Colonic mucosa (tissue), 4 donors: ENCODE results near the gene SLAMF1. TPM values are rescaled to one million over a fixed set of nuclear protein-coding genes. Genes with fewer than 3 reads are reported as not detected.
A peak's percentile ranks its signal among the peaks of the same experiment; 100 is the strongest.
"Not testable (repeated sequence)": the region's sequence is repeated elsewhere in the genome, so short reads cannot be mapped to it uniquely, and the experiment has no call there.

Experiments
- DNase-seq: peaks from one replicate; pipeline ENCODE4 v3.0.0-alpha.2; 2020
- H3K27ac ChIP-seq: fragments of 200-600 bp; one replicate; pipeline ENCODE4 v1.8.0; 2021
- H3K27me3 ChIP-seq: fragments of 200-600 bp; one replicate; pipeline ENCODE4 v1.8.0; 2021
- H3K36me3 ChIP-seq: fragments of 200-600 bp; one replicate; pipeline ENCODE4 v1.8.0; 2021
- H3K4me1 ChIP-seq: fragments of 200-600 bp; one replicate; pipeline ENCODE4 v1.8.0; 2021; ENCODE audit warnings: mild to moderate bottlenecking
- H3K4me3 ChIP-seq: fragments of 200-600 bp; one replicate; pipeline ENCODE4 v1.8.0; 2021
- H3K9ac ChIP-seq, 2 donors: one replicate each; pipeline ENCODE4 v1.7.0; 2013; ENCODE audit warnings: control low read depth in 2 of 2, low read depth in 2 of 2, low read length in 2 of 2
- H3K9me3 ChIP-seq: fragments of 200-600 bp; one replicate; pipeline ENCODE4 v1.8.0; 2021
- intact Hi-C: fragments of 100-400 bp; cut with DNase I; formaldehyde crosslinking; loops from one replicate; pipeline ENCODE4 v1.14.1; 2022
- total RNA-seq, 2 donors: library from RNA; stranded (reverse); fragmentation: NEBNext Ultra II Directional in 1 of 2; extraction: Animal tissue kit (Norgen Biotek cat#: 25700) in 1 of 2; gene quantifications; one replicate each; pipeline ENCODE4 v1.2.1, GENCODE V29; 2021
- TF ChIP-seq, protein P1 (sequence below): fragments of 200-600 bp; IDR thresholded peaks from one replicate; pipeline ENCODE4 v1.8.0; 2022; ENCODE audit warnings: antibody characterized with exemption, mild to moderate bottlenecking
- donor health status: healthy.
- donor health status: DM: no; HTN: no; CAD: no.
- donor health status: DM: no; HTN: no; CAD: no.

SLAMF1 gene, protein sequence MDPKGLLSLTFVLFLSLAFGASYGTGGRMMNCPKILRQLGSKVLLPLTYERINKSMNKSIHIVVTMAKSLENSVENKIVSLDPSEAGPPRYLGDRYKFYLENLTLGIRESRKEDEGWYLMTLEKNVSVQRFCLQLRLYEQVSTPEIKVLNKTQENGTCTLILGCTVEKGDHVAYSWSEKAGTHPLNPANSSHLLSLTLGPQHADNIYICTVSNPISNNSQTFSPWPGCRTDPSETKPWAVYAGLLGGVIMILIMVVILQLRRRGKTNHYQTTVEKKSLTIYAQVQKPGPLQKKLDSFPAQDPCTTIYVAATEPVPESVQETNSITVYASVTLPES
- total RNA-seq: 1 to 10 TPM in 1 of 2 donors, under 1 TPM in 1; 0.69 to 1.2 TPM

DNA sequence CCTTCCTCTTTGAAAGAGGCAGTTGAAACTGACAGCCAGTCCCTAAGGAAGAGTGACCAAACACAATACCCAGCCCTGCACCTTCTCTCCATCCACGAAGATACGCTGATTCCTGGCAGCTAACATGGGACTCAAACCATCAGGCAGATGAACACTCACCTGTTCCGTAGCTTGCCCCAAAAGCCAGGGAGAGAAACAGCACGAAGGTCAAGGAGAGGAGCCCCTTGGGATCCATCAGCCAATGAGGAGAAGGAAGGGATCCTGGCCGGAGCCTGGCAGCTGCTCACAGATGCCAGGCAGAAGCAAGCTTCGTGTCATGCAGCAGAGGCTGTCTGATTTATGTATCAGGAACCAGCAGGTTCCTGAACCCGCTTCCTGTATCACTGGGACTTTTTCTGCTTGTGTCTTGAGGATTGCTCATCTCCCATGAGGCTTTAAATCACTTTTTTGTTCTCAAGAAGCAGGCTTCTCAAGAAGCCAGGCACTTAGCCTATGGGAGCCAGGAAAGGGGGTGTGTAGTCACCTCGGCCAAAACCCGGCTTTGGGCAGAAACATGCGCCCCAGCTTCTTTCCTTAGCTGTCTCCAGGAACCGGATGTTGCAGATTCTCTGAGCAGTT lies at the start of gene SLAMF1:
TSS of gene SLAMF1 (minus strand) at position 334 of the 618 bp plus-strand sequence. CDS start at position 235, 99 bp downstream.
- intact Hi-C loops: no loop called here
- peak within 1 kb of the TSS; percentile 38 for H3K27ac ChIP-seq

DNA sequence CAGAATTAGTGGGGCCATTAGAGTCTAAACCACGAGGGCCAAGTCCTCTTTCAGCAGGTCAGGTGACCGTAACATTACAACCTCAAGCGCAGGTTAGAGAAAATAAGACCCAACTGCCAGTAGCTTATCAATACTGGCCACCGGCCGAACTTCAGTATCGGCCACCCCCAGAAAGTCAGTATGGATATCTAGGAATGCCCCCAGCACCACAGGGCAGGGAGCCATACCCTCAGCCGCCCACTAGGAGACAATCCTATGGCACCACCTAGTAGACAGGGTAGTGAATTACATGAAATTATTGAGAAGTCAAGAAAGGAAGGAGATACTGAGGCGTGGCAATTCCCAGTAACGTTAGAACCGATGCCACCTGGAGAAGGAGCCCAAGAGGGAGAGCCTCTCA lies 45.5 kb upstream of the SLAMF1 start:
- H3K36me3 ChIP-seq, H3K27ac ChIP-seq, DNase-seq, H3K27me3 ChIP-seq, H3K4me3 ChIP-seq, H3K9me3 ChIP-seq, intact Hi-C loops, H3K4me1 ChIP-seq, H3K9ac ChIP-seq: not testable (repeated sequence)

More for the DNA sequence above, at the start of gene SLAMF1:
- Histone ChIP-seq H3K9me3 (no peaks in the 10 kb centered on the region), H3K9ac (peak within 1 kb of the TSS; percentile 19 to 51), H3K27me3 (no peaks in the 10 kb centered on the region), H3K4me3 (peak within 1 kb of the TSS; percentile 18), H3K4me1 (no peaks in the 10 kb centered on the region), H3K36me3 (no peaks in the 10 kb centered on the region)
- no peak for DNase-seq
- TF ChIP-seq, protein P1, sequence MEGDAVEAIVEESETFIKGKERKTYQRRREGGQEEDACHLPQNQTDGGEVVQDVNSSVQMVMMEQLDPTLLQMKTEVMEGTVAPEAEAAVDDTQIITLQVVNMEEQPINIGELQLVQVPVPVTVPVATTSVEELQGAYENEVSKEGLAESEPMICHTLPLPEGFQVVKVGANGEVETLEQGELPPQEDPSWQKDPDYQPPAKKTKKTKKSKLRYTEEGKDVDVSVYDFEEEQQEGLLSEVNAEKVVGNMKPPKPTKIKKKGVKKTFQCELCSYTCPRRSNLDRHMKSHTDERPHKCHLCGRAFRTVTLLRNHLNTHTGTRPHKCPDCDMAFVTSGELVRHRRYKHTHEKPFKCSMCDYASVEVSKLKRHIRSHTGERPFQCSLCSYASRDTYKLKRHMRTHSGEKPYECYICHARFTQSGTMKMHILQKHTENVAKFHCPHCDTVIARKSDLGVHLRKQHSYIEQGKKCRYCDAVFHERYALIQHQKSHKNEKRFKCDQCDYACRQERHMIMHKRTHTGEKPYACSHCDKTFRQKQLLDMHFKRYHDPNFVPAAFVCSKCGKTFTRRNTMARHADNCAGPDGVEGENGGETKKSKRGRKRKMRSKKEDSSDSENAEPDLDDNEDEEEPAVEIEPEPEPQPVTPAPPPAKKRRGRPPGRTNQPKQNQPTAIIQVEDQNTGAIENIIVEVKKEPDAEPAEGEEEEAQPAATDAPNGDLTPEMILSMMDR: no peak

DNA sequence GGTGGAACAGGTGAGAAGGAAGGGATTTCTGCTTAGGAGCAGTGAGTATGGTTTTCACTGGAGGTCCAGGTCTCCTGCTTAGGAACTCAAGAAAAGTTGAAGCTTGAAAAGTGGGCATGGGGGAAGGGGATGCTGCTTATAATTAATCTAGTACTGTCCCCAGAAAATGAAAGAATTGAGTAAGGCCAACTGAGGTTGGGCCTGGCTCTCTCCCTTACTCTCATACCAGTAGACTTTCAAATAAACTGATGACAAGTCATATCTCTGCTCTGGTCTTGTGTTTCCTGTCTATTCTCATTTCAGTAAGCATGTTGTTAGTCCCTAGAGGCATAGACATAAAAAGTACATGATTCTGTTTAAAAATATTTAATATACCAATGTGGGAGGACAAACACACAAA lies 38.4 kb upstream of the SLAMF1 start:
- H3K27ac ChIP-seq: no peak overlapping the region
- DNase-seq: no peak
- peak overlapping the region in 1 of 2 donors; percentile 43 for H3K9ac ChIP-seq
- no peaks in the 10 kb centered on the region for H3K4me1 ChIP-seq
- no peaks in the 10 kb centered on the region for H3K36me3 ChIP-seq
- H3K27me3 ChIP-seq: no peaks in the 10 kb centered on the region
- TF ChIP-seq, protein P1: no peak
- H3K4me3 ChIP-seq: no peak overlapping the region
- intact Hi-C loops: no loop called here
- no peaks in the 10 kb centered on the region for H3K9me3 ChIP-seq

DNA sequence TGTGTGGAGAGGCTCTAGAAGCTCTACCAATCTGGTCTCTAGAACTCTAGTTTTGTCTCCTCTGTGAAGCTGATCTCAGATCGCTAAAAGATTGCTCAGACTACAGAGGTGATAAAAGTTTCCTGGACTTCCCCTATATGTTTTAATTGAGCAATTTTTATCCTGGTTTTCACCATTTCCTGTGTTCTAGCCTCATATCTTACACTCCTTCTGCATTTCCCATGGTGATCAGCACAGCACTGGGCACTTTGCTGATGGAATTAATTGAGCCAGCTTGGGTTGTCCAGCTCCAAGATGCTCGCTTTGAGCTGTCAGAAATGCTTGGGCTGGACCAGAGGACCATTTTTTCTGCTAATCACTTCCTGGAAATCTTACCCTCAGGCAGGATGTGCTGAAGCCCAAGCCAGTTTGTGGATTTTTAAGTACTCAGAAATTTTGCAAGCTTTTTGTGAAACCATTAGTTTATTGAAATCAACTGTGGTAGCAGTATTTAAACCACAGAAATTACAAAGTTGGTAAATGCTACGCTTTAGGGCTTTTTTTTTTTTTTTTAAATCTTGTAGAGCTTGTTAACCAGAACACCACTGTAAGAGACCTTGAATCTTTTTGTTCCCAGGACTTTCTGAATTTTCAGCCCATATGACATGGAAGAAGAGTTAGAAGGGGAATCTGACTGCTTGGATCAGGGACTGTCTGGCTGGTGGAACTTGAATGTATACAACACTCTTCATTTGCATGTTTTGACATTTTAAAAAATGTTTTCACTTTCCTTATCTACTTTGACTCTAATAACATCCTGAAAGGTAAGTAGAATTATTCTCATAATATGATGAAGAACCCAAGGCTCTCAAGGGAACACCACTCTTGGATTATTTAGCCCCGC lies 36.4 kb upstream of the SLAMF1 start:
- Histone ChIP-seq H3K27me3 (no peaks in the 10 kb centered on the region), H3K4me3 (no peak overlapping the region), H3K9me3 (no peaks in the 10 kb centered on the region), H3K9ac (no peak overlapping the region), H3K36me3 (no peaks in the 10 kb centered on the region), H3K27ac (no peak overlapping the region), H3K4me1 (no peaks in the 10 kb centered on the region)
- TF ChIP-seq, protein P1: no peak
- intact Hi-C loops: no loop called here
- DNase-seq: no peak

DNA sequence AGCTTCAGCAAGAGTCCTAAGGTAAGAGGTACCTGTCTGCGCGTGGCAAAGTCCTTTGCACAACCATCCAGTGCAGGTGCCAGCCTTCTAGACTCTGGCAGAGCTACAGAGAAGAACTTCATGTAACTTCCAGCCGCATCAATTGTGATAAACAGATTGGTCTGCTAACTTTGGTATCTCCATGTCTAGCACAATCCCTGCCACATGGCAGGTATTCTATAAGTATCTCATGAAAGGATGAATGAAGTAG lies 35.0 kb upstream of the SLAMF1 start:
- no peaks in the 10 kb centered on the region for H3K27me3 ChIP-seq
- TF ChIP-seq, protein P1: no peak
- H3K9me3 ChIP-seq: no peaks in the 10 kb centered on the region
- H3K4me3 ChIP-seq: no peak overlapping the region
- no peaks in the 10 kb centered on the region for H3K4me1 ChIP-seq
- no peak overlapping the region for H3K27ac ChIP-seq
- DNase-seq: no peak
- intact Hi-C loops: no loop called here
- no peaks in the 10 kb centered on the region for H3K36me3 ChIP-seq
- no peak overlapping the region for H3K9ac ChIP-seq
